ENCODE measurements around the gene HOXB8.
A peak's percentile ranks its signal among the peaks of the same experiment; 100 is the strongest.

HOXB8 gene

DNA sequence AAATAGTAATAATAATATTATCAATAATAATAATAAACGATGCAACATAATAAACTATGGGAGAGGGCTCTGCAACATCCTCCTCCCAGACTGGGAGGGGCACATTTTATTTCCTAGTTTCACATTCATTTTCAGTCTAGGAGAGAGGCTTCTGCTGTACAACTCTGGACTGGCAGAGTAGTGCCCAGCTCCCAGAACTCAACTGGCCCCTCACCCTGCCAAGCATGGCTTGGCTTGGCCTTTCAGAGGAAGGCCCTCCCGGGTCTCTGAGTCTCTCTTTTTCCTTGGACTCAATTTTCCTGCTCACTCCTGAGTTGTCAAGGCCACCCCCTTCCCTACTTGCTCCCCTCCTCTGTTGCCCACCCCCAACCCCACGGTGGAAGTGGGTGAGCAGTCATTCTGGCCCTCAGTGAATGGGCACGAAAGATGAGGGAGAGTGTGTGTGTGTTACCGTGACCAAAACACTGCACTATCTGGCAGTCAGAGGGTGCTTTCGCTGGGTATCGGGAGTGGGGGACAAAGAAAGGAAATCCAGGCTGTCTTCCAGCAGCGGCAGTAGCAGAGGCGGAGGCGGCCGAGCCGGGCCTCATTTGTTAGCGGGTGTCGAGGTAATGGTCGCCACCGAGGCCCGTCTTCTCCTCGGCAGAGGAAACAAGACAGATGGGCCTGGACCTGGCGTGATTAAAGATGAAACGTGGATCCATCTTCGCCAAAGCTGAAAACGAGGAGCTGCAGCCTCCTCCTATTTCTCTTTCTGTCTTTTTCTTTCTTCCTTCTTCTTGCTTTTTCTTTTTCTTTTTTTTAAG lies 39.2 kb downstream of the HOXB8 start:
- Histone ChIP-seq H3K27ac (no peak overlapping the region), H3K9me3 (ENCODE audit: low read depth, low read length) (no peaks in the 10 kb centered on the region), H3K36me3 (ENCODE audit: insufficient read depth, low read length) (peaks cover 9% of the 10 kb centered on the region; the same call in 1 of the 2 replicates), H3K4me3 (no peak overlapping the region), H3K9ac (ENCODE audit: insufficient read length) (no peak overlapping the region)
- DNase-seq (ENCODE audit: low read depth, low spot score) = no peak
- TF ChIP-seq POLR2AphosphoS5 (IDR thresholded peaks at IDR 0.05; ENCODE audit: borderline replicate concordance, low read depth, low read length) = no peak
- no peak for TF ChIP-seq EZH2 (IDR thresholded peaks at IDR 0.05)
- TF ChIP-seq FOXP2 (optimal IDR thresholded peaks at IDR 0.05; ENCODE audit: control extremely low read depth, extremely low read length, insufficient read depth) = no peak

DNA sequence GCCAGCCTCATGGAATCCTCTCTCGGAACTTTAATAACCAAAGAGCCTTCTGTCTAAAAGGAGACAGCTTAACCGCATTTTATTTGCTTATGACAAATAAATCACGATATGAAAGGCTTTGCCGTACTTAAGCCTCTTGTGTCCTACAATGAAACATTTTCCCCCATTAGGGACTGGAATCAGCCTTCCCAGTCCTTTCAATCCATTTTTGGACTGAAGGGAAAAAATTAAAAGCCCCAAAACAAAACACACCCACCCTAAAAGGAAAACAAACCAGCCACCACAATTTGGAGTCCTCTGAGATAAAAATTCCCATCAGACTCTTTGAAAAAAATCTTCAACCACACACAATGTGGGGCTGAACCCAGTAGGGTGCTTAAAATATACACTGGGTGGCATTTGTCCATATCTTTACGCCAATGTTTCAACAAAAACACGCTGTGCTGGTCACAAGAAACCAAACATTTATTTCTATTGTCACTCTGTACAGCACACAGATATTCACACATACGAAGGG lies 40.0 kb downstream of the HOXB8 start:
- H3K27ac ChIP-seq = peak overlapping the region; percentile 11; the same call in 1 of the 2 replicates
- no peak for TF ChIP-seq POLR2AphosphoS5 (IDR thresholded peaks at IDR 0.05; ENCODE audit: borderline replicate concordance, low read depth, low read length)
- TF ChIP-seq EZH2 (IDR thresholded peaks at IDR 0.05) = no peak
- no peak for TF ChIP-seq FOXP2 (optimal IDR thresholded peaks at IDR 0.05; ENCODE audit: control extremely low read depth, extremely low read length, insufficient read depth)
- no peaks in the 10 kb centered on the region for H3K9me3 ChIP-seq (ENCODE audit: low read depth, low read length)
- no peak for DNase-seq (ENCODE audit: low read depth, low spot score)
- no peak overlapping the region for H3K4me3 ChIP-seq
- H3K36me3 ChIP-seq (ENCODE audit: insufficient read depth, low read length) = peaks cover 9% of the 10 kb centered on the region; the same call in 1 of the 2 replicates
- peak overlapping the region; percentile 23 for H3K9ac ChIP-seq (ENCODE audit: insufficient read length)

DNA sequence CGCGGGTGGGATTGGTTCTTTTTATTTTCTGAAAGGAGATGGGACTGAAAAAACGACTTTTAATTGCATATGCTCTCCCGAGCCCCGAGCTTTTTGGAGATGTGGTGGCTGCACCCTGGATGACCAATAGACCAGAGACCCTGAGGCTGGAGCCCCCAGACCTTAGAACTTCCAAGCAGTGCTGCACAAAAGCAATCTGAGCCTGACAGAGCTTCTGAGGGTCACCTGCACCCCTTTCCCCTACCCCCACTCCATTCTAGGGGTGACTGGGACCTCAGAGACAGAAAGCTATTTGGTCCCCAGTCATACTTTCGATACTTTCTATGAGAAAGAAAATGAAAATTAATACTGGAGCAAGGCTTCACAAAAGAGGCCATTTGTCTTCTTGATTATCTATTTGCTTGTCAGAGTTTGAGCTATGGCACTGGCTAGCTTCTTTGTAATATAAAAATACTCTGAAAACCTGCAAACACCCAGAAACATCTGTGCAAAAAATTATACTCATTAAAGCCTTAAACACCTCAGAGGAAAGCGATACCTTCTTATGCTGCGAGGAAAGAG lies 40.5 kb downstream of the HOXB8 start:
- DNase-seq (ENCODE audit: low read depth, low spot score) = no peak
- no peak overlapping the region for H3K9ac ChIP-seq (ENCODE audit: insufficient read length)
- no peak overlapping the region for H3K4me3 ChIP-seq
- H3K36me3 ChIP-seq (ENCODE audit: insufficient read depth, low read length) = peaks cover 9% of the 10 kb centered on the region; the same call in 1 of the 2 replicates
- peak overlapping the region; percentile 11; the same call in 1 of the 2 replicates for H3K27ac ChIP-seq
- H3K9me3 ChIP-seq (ENCODE audit: low read depth, low read length) = no peaks in the 10 kb centered on the region
- TF ChIP-seq POLR2AphosphoS5 (IDR thresholded peaks at IDR 0.05; ENCODE audit: borderline replicate concordance, low read depth, low read length) (no peak), FOXP2 (optimal IDR thresholded peaks at IDR 0.05; ENCODE audit: control extremely low read depth, extremely low read length, insufficient read depth) (no peak), EZH2 (IDR thresholded peaks at IDR 0.05) (no peak)

GRCh38 chr17:48571826-48572417 lies 43.2 kb downstream of the HOXB8 start:
- DNase-seq (ENCODE audit: low read depth, low spot score) = no peak
- H3K9me3 ChIP-seq (ENCODE audit: low read depth, low read length) = no peaks in the 10 kb centered on the region
- TF ChIP-seq EZH2 (IDR thresholded peaks at IDR 0.05) (no peak), FOXP2 (optimal IDR thresholded peaks at IDR 0.05; ENCODE audit: control extremely low read depth, extremely low read length, insufficient read depth) (no peak), POLR2AphosphoS5 (IDR thresholded peaks at IDR 0.05; ENCODE audit: borderline replicate concordance, low read depth, low read length) (no peak)
- peaks cover 9% of the 10 kb centered on the region; the same call in 1 of the 2 replicates for H3K36me3 ChIP-seq (ENCODE audit: insufficient read depth, low read length)
- no peak overlapping the region for H3K9ac ChIP-seq (ENCODE audit: insufficient read length)
- H3K4me3 ChIP-seq = no peak overlapping the region
- H3K27ac ChIP-seq = no peak overlapping the region

GRCh38 chr17:48571024-48571818 lies 43.9 kb downstream of the HOXB8 start:
- DNase-seq (ENCODE audit: low read depth, low spot score) = no peak
- Histone ChIP-seq H3K36me3 (ENCODE audit: insufficient read depth, low read length) (peaks cover 8% of the 10 kb centered on the region; the same call in 1 of the 2 replicates), H3K9ac (ENCODE audit: insufficient read length) (no peak overlapping the region), H3K9me3 (ENCODE audit: low read depth, low read length) (no peaks in the 10 kb centered on the region), H3K27ac (no peak overlapping the region), H3K4me3 (no peak overlapping the region)
- no peak for TF ChIP-seq FOXP2 (optimal IDR thresholded peaks at IDR 0.05; ENCODE audit: control extremely low read depth, extremely low read length, insufficient read depth)
- TF ChIP-seq POLR2AphosphoS5 (IDR thresholded peaks at IDR 0.05; ENCODE audit: borderline replicate concordance, low read depth, low read length) = no peak
- no peak for TF ChIP-seq EZH2 (IDR thresholded peaks at IDR 0.05)

DNA sequence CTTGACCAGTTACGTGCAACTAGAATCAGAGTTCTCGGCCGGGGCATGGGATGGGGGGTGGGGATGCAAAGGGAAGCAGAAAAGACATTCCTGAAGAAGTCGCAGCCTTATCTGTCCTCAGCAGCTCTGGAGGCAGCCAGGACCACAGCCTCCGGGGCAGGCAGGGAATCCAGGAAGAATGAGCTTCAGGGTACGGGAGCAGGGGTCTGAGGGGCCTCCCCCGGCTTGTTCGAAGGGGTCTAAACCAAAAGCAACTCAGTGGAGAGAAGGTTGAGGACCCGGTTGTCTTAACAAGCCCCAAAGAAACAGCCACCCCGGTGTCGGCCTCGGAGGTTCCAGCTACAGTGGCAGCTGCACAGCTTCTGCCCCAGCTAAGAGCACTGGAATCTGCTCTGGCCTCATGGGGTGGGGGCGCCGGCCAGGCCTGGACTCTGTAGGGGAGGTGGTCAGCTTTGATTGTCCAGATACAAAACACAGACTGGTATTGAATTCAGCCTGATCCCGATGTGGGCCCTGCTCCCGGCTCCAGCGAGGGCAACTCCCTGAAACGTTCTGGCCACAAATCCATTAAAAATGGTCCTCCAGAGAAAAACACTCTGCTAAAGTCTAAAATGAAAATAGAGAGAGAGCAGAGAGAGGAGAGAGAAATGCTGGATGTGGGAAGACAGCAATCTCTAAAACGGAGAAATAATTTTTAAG lies 44.6 kb downstream of the HOXB8 start:
- Histone ChIP-seq H3K4me3 (no peak overlapping the region), H3K36me3 (ENCODE audit: insufficient read depth, low read length) (peaks cover 2% of the 10 kb centered on the region; the same call in 1 of the 2 replicates), H3K9ac (ENCODE audit: insufficient read length) (no peak overlapping the region), H3K27ac (no peak overlapping the region), H3K9me3 (ENCODE audit: low read depth, low read length) (no peaks in the 10 kb centered on the region)
- no peak for TF ChIP-seq FOXP2 (optimal IDR thresholded peaks at IDR 0.05; ENCODE audit: control extremely low read depth, extremely low read length, insufficient read depth)
- no peak for TF ChIP-seq POLR2AphosphoS5 (IDR thresholded peaks at IDR 0.05; ENCODE audit: borderline replicate concordance, low read depth, low read length)
- TF ChIP-seq EZH2 (IDR thresholded peaks at IDR 0.05) = no peak
- DNase-seq (ENCODE audit: low read depth, low spot score) = no peak

GRCh38 chr17:48569674-48570324 lies 45.3 kb downstream of the HOXB8 start:
- H3K9ac ChIP-seq (ENCODE audit: insufficient read length) = no peak overlapping the region
- no peak overlapping the region for H3K4me3 ChIP-seq
- DNase-seq (ENCODE audit: low read depth, low spot score) = no peak
- peaks cover 2% of the 10 kb centered on the region; the same call in 1 of the 2 replicates for H3K36me3 ChIP-seq (ENCODE audit: insufficient read depth, low read length)
- H3K9me3 ChIP-seq (ENCODE audit: low read depth, low read length) = no peaks in the 10 kb centered on the region
- no peak for TF ChIP-seq EZH2 (IDR thresholded peaks at IDR 0.05)
- no peak for TF ChIP-seq FOXP2 (optimal IDR thresholded peaks at IDR 0.05; ENCODE audit: control extremely low read depth, extremely low read length, insufficient read depth)
- no peak for TF ChIP-seq POLR2AphosphoS5 (IDR thresholded peaks at IDR 0.05; ENCODE audit: borderline replicate concordance, low read depth, low read length)
- no peak overlapping the region for H3K27ac ChIP-seq
